Prostate gland (tissue), 2 donors: ENCODE results near the gene SLC25A24.

ENCODE experiments used
- CTCF ChIP-seq, 4 experiments: fragments of 200-600 bp in 2 of 4; fragments of 450-650 bp in 2 of 4; sonication (generic) in 2 of 4; IDR thresholded peaks; 1 replicate in 3 of 4; 2 replicates in 1 of 4; pipeline ENCODE4 v1.5.1; 2016 to 2019; ENCODE audit warnings: antibody characterized with exemption in 4 of 4, mild to moderate bottlenecking in 2 of 4, moderate library complexity in 2 of 4
- POLR2A ChIP-seq: fragments of 450-650 bp; IDR thresholded peaks from one replicate; pipeline ENCODE4 v1.6.1; 2016; ENCODE audit warnings: antibody characterized with exemption, mild to moderate bottlenecking
- POLR2AphosphoS5 ChIP-seq: sonication (generic); formaldehyde crosslinking; IDR thresholded peaks from one replicate; pipeline ENCODE4 v1.6.1; 2017; ENCODE audit warnings: antibody characterized with exemption

- TF ChIP-seq POLR2AphosphoS5: no peak
- no peak for TF ChIP-seq POLR2A
- no peak for TF ChIP-seq CTCF (IDR thresholded peaks at IDR 0.05)
Observed at GRCh38 chr1:108211014-108211413, 10.9 kb upstream of the SLC25A24 start.
